ENCODE results near the gene EBF4. TPM values are rescaled to one million over a fixed set of nuclear protein-coding genes. Genes with fewer than 3 reads are reported as not detected.
A peak's percentile ranks its signal among the peaks of the same experiment; 100 is the strongest.
"Not testable (repeated sequence)": the region's sequence is repeated elsewhere in the genome, so short reads cannot be mapped to it uniquely, and the experiment has no call there.

The EBF4 gene
- total RNA-seq, 1 donor from 2014 or later, result 12.3 TPM

DNA sequence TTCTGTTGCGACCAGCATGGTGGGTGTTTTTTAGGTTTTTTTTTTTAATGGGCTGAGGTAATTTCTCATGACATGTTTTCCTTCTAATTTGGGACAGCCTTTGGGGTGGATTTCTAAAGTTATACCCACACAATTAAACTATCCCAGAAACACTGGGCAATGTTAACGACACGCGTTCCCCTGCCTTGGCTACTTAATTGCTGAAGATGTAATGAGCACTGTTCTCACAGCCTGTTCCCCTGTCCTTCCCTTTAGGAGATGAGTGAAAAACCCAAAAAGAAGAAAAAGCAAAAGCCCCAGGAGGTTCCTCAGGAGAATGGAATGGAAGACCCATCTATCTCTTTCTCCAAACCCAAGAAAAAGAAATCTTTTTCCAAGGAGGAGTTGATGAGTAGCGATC lies 34.9 kb upstream of the EBF4 start:
- no peak overlapping the region for H3K27ac Mint-ChIP-seq
- no peak for DNase-seq (ENCODE audit: low spot score)
- H3K27me3 Mint-ChIP-seq (ENCODE audit: insufficient read depth), result no peaks in the 10 kb centered on the region
- H3K36me3 Mint-ChIP-seq (ENCODE audit: low read depth), result peaks cover 86% of the 10 kb centered on the region
- no peak overlapping the region for H3K4me3 Mint-ChIP-seq
- intact Hi-C loops (cut with micrococcal nuclease), result loop anchor here (10.0 kb wide), 1 partner anchor 1823 kb away; the partner anchor contains the start of gene FAM110A
- H3K9me3 Mint-ChIP-seq, result no peaks in the 10 kb centered on the region
- peaks cover 52% of the 10 kb centered on the region for H3K4me1 Mint-ChIP-seq (ENCODE audit: low read depth)

DNA sequence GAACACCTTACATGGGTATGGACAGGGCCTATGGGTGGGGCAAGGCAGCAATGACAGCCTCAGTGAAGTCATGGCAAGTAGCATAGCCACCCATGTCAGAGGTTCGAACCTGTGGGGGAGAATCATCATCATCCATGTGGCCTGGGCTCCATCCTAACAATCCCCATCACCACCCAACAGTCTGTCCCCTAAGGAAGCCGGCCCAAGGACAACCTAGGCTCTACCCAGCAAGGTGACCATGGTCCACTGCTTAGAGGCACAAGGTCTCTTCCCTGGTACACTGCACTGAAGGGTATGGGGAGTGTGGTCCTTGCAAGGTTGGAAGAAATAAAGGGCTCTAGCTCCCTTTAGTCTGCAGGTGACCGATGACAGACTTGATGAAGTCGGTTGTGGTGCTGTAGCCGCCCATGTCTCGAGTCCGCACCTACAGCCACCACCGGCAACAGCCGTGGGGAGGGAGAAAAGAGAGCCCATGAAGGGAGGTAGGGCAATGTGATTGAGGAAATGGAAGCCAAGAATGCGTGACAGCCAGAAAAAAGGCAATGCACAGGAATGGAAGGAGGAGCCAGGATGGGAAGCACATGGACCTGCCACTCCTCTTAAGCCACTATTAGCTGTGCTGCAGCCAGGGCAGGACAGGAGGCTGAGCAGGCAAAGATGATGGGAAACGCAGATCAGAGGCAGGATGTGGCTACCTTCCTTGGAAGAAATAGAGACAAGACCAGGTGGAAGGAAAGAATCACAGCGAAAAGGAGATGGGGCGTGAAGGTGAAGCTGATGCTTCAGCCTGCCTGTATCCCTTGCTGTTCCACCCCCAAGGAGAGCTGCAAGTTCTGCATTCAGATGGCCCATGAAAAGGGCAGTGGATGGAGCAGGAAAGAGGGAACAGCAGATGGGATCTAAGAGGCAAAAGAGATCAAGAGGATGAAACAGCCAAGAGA lies 33.9 kb upstream of the EBF4 start:
- intact Hi-C loops (cut with micrococcal nuclease), result loop anchor here (10.0 kb wide), 1 partner anchor 1824 kb away; the partner anchor contains the start of gene FAM110A
- DNase-seq (ENCODE audit: low spot score), result no peak
- Mint-ChIP-seq H3K4me3 (no peak overlapping the region), H3K36me3 (ENCODE audit: low read depth) (peaks cover 80% of the 10 kb centered on the region), H3K27me3 (ENCODE audit: insufficient read depth) (peaks cover 1% of the 10 kb centered on the region), H3K4me1 (ENCODE audit: low read depth) (peaks cover 52% of the 10 kb centered on the region), H3K9me3 (no peaks in the 10 kb centered on the region), H3K27ac (no peak overlapping the region)

DNA sequence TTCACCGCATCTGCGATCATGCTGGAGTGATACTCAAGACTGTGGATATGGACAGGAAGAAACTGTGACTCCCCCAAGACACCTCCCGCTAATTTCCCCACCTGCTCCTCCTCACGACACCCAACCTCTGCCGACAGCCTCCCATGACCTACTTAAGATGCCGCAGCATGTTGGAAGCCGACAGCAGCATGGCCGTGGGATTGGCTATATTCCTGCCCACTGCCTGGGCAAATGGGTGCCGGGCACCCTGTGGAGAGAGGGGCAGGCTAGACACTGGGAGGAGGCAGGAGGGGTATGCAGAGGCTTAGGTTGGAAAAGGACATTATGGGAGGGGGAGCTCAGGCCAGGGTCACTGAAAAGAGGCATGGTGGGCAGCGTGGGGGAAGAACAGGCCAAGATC lies 33.0 kb upstream of the EBF4 start:
- H3K27me3 Mint-ChIP-seq (ENCODE audit: insufficient read depth), result peaks cover 1% of the 10 kb centered on the region
- intact Hi-C loops (cut with micrococcal nuclease), result loop anchor here (10.0 kb wide), 1 partner anchor 1825 kb away; the partner anchor contains the start of gene FAM110A
- no peaks in the 10 kb centered on the region for H3K9me3 Mint-ChIP-seq
- H3K27ac Mint-ChIP-seq, result no peak overlapping the region
- peaks cover 74% of the 10 kb centered on the region for H3K36me3 Mint-ChIP-seq (ENCODE audit: low read depth)
- no peak for DNase-seq (ENCODE audit: low spot score)
- no peak overlapping the region for H3K4me3 Mint-ChIP-seq
- peaks cover 50% of the 10 kb centered on the region for H3K4me1 Mint-ChIP-seq (ENCODE audit: low read depth)

DNA sequence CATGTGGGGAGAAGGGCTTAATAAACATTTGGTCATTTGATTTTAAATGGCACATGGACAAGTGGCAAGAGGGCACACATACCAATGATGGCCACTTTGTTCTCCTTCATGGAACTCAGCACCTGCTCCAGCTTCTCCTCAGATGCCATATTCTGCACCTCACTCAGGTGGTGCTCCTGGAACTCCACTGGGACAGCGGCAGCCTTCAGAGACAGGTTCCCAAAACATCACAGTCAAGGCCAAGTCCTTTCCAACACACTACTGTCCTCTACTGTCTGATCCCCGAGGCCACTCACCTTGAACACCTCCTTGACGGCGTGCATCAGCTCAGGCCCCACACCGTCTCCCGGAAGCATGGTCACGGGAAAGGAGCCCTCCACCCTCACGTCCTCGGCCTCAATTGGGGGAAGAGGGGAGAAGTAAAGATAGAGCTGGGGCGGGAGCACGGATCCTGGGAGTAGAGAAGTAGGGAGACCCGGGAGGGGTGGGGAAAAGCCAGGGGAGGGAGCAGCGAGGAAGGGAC lies 29.2 kb upstream of the EBF4 start:
- H3K4me1 Mint-ChIP-seq (ENCODE audit: low read depth), result peaks cover 22% of the 10 kb centered on the region
- H3K27ac Mint-ChIP-seq, result peak overlapping the region; percentile 86
- H3K36me3 Mint-ChIP-seq (ENCODE audit: low read depth), result peaks cover 37% of the 10 kb centered on the region
- no peaks in the 10 kb centered on the region for H3K9me3 Mint-ChIP-seq
- no peak for DNase-seq (ENCODE audit: low spot score)
- intact Hi-C loops (cut with micrococcal nuclease), result no loop called here
- peak overlapping the region; percentile 89 for H3K4me3 Mint-ChIP-seq
- peaks cover 1% of the 10 kb centered on the region for H3K27me3 Mint-ChIP-seq (ENCODE audit: insufficient read depth)

DNA sequence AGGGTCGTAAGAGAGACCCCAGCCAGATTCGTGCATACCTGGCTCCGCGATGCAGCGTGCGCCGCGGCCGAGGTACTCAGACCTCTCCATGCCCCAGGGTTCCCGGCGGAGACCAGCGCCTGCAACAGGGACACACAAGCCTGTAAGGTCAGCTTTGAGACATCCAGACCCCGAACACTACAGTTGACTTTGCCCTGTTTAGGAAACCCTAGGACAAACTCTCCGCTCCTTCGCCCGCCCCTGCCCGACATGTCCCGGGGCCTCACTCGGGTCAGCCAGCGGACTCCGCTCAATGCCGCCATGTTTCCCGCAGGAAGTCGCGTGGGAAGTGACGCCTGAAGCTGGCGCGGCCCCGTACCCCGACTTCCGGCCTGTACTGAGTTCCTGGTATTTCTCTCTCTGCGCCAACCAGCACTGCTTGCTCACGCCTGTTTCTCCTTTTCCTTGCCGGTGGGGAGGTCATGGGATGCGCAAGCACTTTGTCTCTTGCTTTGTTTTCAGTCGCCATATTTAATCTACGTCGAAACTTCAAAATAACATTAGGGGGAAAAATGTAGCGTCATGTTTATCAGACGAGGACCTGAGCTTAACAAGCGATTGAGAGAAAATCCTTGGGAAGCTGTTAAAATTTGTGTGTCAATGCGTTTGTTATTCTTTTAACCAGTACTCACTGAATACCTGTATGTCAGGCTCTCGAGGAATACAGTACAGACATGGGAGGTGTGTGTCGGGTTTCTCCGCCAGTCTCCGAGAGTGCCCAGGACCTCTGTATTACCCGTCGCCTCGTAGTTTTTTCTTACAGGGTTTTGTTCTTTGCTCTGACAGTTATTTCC lies 28.5 kb upstream of the EBF4 start, which contains the start of gene IDH3B:
IDH3B (minus strand) TSS at position 330 of the 833 bp plus-strand sequence; CDS start at position 302, 28 bp downstream.
- intact Hi-C loops (cut with micrococcal nuclease), result loop anchor here (1.0 kb wide), 1 partner anchor 12 kb away; the partner anchor contains the start of gene NOP56
- peak within 1 kb of the TSS; percentile 89 for H3K4me3 Mint-ChIP-seq

DNA sequence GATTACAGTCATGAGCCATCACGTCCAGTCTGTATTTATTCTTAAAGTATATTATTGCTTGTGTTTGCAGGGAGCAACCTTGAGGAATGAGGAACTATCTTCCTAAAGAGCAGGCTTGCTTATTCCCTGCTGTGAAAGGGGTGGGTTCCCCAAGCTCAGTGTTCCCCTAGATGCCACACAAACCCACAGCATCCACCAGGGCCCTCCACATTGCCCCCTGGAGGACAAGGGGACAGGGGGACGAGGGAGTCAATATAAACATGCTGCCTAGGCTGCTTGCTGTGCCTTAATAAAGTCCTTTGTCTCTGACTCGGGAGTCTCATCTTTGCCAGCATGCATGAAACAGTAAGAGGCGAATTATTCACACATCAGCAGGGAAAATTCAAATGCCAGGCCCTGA lies 20.6 kb upstream of the EBF4 start:
- no peak overlapping the region for H3K4me3 Mint-ChIP-seq
- H3K27me3 Mint-ChIP-seq (ENCODE audit: insufficient read depth), result peaks cover 5% of the 10 kb centered on the region
- no peaks in the 10 kb centered on the region for H3K9me3 Mint-ChIP-seq
- intact Hi-C loops (cut with micrococcal nuclease), result no loop called here
- DNase-seq (ENCODE audit: low spot score), result no peak
- H3K36me3 Mint-ChIP-seq (ENCODE audit: low read depth), result no peaks in the 10 kb centered on the region
- no peaks in the 10 kb centered on the region for H3K4me1 Mint-ChIP-seq (ENCODE audit: low read depth)
- no peak overlapping the region for H3K27ac Mint-ChIP-seq

More for the DNA sequence above, 28.5 kb upstream of the EBF4 start, which contains the start of gene IDH3B:
- peak; percentile 91 for DNase-seq (ENCODE audit: low spot score)
- peaks cover 17% of the 10 kb centered on the region for H3K4me1 Mint-ChIP-seq (ENCODE audit: low read depth)
- no peaks in the 10 kb centered on the region for H3K9me3 Mint-ChIP-seq
- peaks cover 6% of the 10 kb centered on the region for H3K27me3 Mint-ChIP-seq (ENCODE audit: insufficient read depth)
- peaks cover 30% of the 10 kb centered on the region for H3K36me3 Mint-ChIP-seq (ENCODE audit: low read depth)
- H3K27ac Mint-ChIP-seq, result peak within 1 kb of the TSS; percentile 97

DNA sequence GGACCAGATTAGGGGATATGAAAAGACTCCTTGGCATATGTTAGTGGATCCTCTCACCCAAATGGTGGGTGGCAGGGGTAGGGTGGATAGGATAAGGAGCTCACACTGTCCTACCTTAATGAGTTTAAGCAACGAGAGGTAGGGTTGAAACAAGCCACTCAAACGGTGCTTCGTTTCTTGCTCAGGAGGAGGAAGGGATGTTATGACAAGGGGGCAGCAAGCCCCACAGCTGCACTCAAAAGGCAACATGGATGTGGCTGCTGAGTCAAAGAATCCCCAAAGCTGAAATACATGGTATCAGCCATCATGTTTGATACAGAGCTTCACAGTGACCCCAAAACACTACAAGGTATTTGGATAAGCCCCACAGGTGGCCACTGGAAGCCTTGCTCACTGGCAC lies 20.1 kb upstream of the EBF4 start:
- H3K4me3 Mint-ChIP-seq, result no peak overlapping the region
- H3K27ac Mint-ChIP-seq, result no peak overlapping the region
- DNase-seq (ENCODE audit: low spot score), result no peak
- no peaks in the 10 kb centered on the region for H3K9me3 Mint-ChIP-seq
- no peaks in the 10 kb centered on the region for H3K36me3 Mint-ChIP-seq (ENCODE audit: low read depth)
- intact Hi-C loops (cut with micrococcal nuclease), result no loop called here
- peaks cover 5% of the 10 kb centered on the region for H3K27me3 Mint-ChIP-seq (ENCODE audit: insufficient read depth)
- H3K4me1 Mint-ChIP-seq (ENCODE audit: low read depth), result no peaks in the 10 kb centered on the region

DNA sequence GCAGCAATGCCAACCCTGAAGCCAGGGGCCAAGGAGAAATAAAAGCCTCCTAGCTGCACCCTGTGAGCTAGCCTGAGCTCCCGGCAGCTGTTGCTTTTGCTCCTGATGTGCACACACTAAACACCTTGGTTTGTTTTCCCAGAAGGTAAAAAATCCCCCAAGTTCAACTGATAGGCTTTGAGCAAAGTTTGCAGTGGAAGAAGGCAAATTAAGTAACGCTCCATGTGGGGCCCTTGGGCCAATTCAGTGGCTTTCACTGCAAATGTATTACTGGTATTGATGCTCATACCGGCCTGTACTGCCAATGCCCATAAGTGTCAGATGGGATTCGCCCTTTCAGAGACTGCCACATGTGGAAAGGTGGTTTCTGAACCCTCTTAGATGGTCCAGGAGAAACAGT lies 19.1 kb upstream of the EBF4 start:
- no peaks in the 10 kb centered on the region for H3K36me3 Mint-ChIP-seq (ENCODE audit: low read depth)
- no peaks in the 10 kb centered on the region for H3K4me1 Mint-ChIP-seq (ENCODE audit: low read depth)
- peaks cover 5% of the 10 kb centered on the region for H3K27me3 Mint-ChIP-seq (ENCODE audit: insufficient read depth)
- H3K4me3 Mint-ChIP-seq, result no peak overlapping the region
- intact Hi-C loops (cut with micrococcal nuclease), result no loop called here
- no peaks in the 10 kb centered on the region for H3K9me3 Mint-ChIP-seq
- no peak for DNase-seq (ENCODE audit: low spot score)
- H3K27ac Mint-ChIP-seq, result no peak overlapping the region

DNA sequence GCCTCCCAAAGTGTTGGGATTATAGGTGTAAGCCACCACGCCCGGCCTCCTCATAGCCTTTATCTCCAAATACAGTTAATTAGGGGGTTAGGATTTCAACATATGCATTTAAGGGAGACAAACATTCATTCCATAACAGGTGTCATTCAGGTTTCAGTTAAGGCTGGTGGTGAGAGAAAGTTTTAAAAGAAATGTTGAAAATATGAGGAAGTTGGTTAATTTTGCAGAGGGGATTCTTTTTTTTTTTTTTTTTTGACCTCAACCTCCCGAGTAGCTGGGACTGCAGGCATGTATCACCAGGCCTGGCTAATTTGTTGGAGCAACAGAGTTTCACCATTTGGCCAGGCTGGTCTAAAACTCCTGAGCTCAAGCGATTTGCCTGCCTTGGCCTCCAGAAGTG lies 12.5 kb upstream of the EBF4 start:
- H3K9me3 Mint-ChIP-seq, result no peaks in the 10 kb centered on the region
- H3K36me3 Mint-ChIP-seq (ENCODE audit: low read depth), result no peaks in the 10 kb centered on the region
- H3K4me3 Mint-ChIP-seq, result no peak overlapping the region
- H3K27ac Mint-ChIP-seq, result no peak overlapping the region
- DNase-seq (ENCODE audit: low spot score), result no peak
- intact Hi-C loops (cut with micrococcal nuclease), result no loop called here
- H3K4me1 Mint-ChIP-seq (ENCODE audit: low read depth), result peaks cover 3% of the 10 kb centered on the region
- peaks cover 20% of the 10 kb centered on the region for H3K27me3 Mint-ChIP-seq (ENCODE audit: insufficient read depth)

DNA sequence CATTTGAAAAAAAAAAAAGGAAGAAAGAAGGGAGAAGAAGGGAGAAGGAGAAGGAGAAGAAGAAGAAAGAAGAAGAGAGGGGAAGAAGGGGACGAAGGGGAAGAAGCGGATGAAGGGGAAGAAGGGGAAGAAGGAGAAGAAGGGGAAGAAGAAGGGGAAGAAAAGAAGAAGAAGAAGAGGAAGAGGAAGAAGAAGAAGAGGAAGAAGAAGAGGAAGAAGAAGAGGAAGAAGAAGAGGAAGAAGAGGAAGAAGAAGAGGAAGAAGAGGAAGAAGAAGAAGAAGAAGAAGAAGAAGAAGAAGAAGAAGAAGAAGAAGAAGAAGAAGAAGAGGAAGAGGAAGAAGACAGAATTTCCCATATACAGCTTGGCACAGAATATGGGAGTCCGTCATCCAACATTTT lies 10.5 kb upstream of the EBF4 start:
- H3K9me3 Mint-ChIP-seq; intact Hi-C loops (cut with micrococcal nuclease); DNase-seq (ENCODE audit: low spot score); H3K36me3 Mint-ChIP-seq (ENCODE audit: low read depth); H3K4me1 Mint-ChIP-seq (ENCODE audit: low read depth); H3K27ac Mint-ChIP-seq; H3K4me3 Mint-ChIP-seq: not testable (repeated sequence)
- peaks cover 20% of the 10 kb centered on the region for H3K27me3 Mint-ChIP-seq (ENCODE audit: insufficient read depth)

DNA sequence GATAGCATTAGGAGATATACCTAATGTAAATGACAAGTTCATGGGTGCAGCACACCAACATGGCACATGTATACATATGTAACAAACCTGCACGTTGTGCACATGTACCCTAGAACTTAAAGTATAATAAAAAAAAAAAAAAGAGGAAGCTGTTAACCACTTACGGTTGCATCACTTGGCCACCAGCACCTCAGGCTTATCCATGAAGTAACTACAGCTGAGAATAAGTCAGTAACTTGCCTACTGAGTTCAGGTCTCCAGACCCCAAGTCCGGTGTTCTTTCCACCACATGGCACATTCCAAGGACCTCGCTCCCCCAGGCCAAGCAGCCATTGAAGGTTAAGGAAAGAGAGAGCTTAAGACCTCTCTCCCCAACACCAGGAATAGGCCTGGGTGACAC lies 7.8 kb upstream of the EBF4 start:
- H3K4me1 Mint-ChIP-seq (ENCODE audit: low read depth), result peaks cover 22% of the 10 kb centered on the region
- not testable (repeated sequence) for H3K9me3 Mint-ChIP-seq; DNase-seq (ENCODE audit: low spot score); H3K4me3 Mint-ChIP-seq; H3K36me3 Mint-ChIP-seq (ENCODE audit: low read depth); H3K27ac Mint-ChIP-seq
- peaks cover 19% of the 10 kb centered on the region for H3K27me3 Mint-ChIP-seq (ENCODE audit: insufficient read depth)
- intact Hi-C loops (cut with micrococcal nuclease), result loop anchor here (5.0 kb wide), 1 partner anchor 302 kb away; no protein-coding TSS in a partner anchor

DNA sequence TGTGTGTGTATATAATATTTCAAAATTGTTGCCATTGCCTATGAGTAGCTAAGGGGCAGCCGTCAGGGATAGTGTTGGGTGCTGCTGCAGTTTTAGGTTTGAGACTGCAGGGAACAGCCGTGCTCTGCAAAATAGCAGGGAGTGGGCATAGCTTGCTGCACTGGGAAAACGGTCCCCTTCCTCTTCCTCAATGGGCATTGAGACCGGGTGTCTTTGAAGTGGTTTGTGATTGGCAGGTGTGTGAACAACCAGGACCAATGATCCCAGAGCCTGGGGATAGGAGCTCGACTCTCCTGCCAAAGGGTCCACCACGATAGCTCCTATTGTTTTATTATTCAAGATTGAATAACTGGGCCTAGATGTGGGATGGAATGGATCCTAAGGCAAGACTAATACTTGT lies 5.1 kb upstream of the EBF4 start:
- Mint-ChIP-seq H3K4me3 (no peak overlapping the region), H3K9me3 (no peaks in the 10 kb centered on the region), H3K27ac (no peak overlapping the region), H3K27me3 (ENCODE audit: insufficient read depth) (peaks cover 18% of the 10 kb centered on the region), H3K36me3 (ENCODE audit: low read depth) (peaks cover 4% of the 10 kb centered on the region), H3K4me1 (ENCODE audit: low read depth) (peaks cover 34% of the 10 kb centered on the region)
- no peak for DNase-seq (ENCODE audit: low spot score)
- intact Hi-C loops (cut with micrococcal nuclease), result loop anchor here (5.0 kb wide), 1 partner anchor 300 kb away; no protein-coding TSS in a partner anchor
